ENCODE measurements around the gene NR5A1. TPM values are rescaled to one million over a fixed set of nuclear protein-coding genes. Genes with fewer than 3 reads are reported as not detected.

NR5A1 gene
- total RNA-seq, 1 donor from 2014 or later: 1.2 TPM

DNA sequence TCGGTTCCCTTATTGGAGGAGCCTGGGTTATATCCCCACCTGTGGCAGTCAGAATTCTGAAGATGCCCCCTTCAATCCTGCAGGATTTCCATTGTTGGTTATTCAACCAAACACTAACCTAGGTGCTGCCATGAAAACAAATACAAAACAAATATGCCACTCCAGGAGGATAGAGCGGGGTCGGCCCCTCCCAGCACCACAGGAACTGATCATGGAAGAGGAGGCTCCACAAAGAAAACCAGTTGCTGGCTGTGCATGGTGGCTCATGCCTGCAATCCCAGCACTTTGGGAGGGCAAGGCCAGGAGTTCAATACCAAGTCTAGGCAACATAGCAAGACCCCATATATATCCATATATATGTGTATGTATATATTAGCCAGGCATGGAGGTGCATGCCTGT, 70.1 kb downstream of the NR5A1 start:
- no peak for DNase-seq (ENCODE audit: low spot score)
- Mint-ChIP-seq H3K27ac (ENCODE audit: unreplicated experiment) (no peak overlapping the region), H3K36me3 (ENCODE audit: low read depth, unreplicated experiment) (peaks cover 4% of the 10 kb centered on the region), H3K27me3 (ENCODE audit: unreplicated experiment) (peaks cover 13% of the 10 kb centered on the region), H3K9me3 (ENCODE audit: unreplicated experiment) (no peaks in the 10 kb centered on the region), H3K4me1 (ENCODE audit: unreplicated experiment) (no peaks in the 10 kb centered on the region), H3K4me3 (ENCODE audit: unreplicated experiment) (no peak overlapping the region)
- TF ChIP-seq, protein P1, sequence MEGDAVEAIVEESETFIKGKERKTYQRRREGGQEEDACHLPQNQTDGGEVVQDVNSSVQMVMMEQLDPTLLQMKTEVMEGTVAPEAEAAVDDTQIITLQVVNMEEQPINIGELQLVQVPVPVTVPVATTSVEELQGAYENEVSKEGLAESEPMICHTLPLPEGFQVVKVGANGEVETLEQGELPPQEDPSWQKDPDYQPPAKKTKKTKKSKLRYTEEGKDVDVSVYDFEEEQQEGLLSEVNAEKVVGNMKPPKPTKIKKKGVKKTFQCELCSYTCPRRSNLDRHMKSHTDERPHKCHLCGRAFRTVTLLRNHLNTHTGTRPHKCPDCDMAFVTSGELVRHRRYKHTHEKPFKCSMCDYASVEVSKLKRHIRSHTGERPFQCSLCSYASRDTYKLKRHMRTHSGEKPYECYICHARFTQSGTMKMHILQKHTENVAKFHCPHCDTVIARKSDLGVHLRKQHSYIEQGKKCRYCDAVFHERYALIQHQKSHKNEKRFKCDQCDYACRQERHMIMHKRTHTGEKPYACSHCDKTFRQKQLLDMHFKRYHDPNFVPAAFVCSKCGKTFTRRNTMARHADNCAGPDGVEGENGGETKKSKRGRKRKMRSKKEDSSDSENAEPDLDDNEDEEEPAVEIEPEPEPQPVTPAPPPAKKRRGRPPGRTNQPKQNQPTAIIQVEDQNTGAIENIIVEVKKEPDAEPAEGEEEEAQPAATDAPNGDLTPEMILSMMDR (IDR thresholded peaks at IDR 0.05; ENCODE audit: unreplicated experiment): no peak

DNA sequence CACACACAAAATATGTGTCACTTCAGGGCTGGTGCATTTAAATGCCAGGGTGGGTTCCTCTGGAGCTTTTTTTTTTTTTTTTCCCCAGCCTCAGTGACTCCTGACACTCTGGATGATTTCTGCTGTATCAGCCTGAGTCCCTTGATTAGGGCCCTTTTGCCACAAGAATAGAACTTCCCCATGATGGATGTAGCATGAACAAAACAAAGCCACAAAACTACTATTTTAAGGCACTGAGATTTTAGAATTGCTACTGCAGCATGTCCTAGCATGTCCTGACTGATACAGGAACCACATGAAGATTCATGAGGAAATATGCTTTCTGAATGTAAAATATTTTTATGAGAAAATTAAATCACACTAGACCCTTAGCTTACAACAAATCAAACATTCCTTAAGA, 70.9 kb downstream of the NR5A1 start:
- Mint-ChIP-seq H3K27me3 (ENCODE audit: unreplicated experiment) (peaks cover 10% of the 10 kb centered on the region), H3K27ac (ENCODE audit: unreplicated experiment) (no peak overlapping the region)

More for the DNA sequence above, 70.9 kb downstream of the NR5A1 start:
- DNase-seq (ENCODE audit: low spot score): no peak
- Mint-ChIP-seq H3K36me3 (ENCODE audit: low read depth, unreplicated experiment) (peaks cover 4% of the 10 kb centered on the region), H3K4me1 (ENCODE audit: unreplicated experiment) (no peaks in the 10 kb centered on the region), H3K4me3 (ENCODE audit: unreplicated experiment) (no peak overlapping the region), H3K9me3 (ENCODE audit: unreplicated experiment) (no peaks in the 10 kb centered on the region)
- TF ChIP-seq, protein P1 (IDR thresholded peaks at IDR 0.05; ENCODE audit: unreplicated experiment): no peak

Other genes starting within 250 kb of the NR5A1 start
- gene NEK6, start 249.4 kb downstream of the NR5A1 start, total RNA-seq (ENCODE audit: unreplicated experiment): 43.9 TPM
- gene PSMB7, start 92.0 kb downstream of the NR5A1 start, total RNA-seq (ENCODE audit: unreplicated experiment): 180 TPM
- not detected for gene ADGRD2, start 56.9 kb downstream of the NR5A1 start, total RNA-seq (ENCODE audit: unreplicated experiment)

Measured in endothelial cell (in vitro differentiated cells).